NT2/D1 (cell line): Measurements from ENCODE around the gene MAP4K2.

Experiments used
- SUZ12 ChIP-seq: IDR thresholded peaks from 2 replicates; pipeline ENCODE4 v1.6.1; 2011; ENCODE audit not compliant: insufficient read length, insufficient read depth; ENCODE audit errors: extremely low read depth
- YY1 ChIP-seq: IDR thresholded peaks from 2 replicates; pipeline ENCODE4 v1.6.1; 2011; ENCODE audit not compliant: insufficient read length, insufficient read depth
- ZNF274 ChIP-seq: IDR thresholded peaks from 2 replicates; pipeline ENCODE4 v1.6.1; 2011; ENCODE audit warnings: mild to moderate bottlenecking, low read depth, low read length

GRCh38 chr11:64739871-64740270 lies 63.1 kb downstream of the MAP4K2 start:
- TF ChIP-seq ZNF274 (no peak), YY1 (no peak), SUZ12 (no peak)
